PC-9 (cell line): ENCODE results near the gene RPS24.

ENCODE experiments used
- CTCF ChIP-seq: fragments of 200-600 bp; sonication (generic); conservative IDR thresholded peaks from 2 replicates; pipeline ENCODE4 v1.6.1; 2017; ENCODE audit warnings: mixed run types, antibody characterized with exemption, mild to moderate bottlenecking, moderate library complexity
- EZH2 ChIP-seq: fragments of 200-600 bp; sonication (generic); IDR thresholded peaks from 2 replicates; pipeline ENCODE4 v1.8.0; 2017; ENCODE audit warnings: antibody characterized with exemption, low read depth

GRCh38 chr10:78044699-78045098 is 11.0 kb downstream of the RPS24 start:
- no peak for TF ChIP-seq CTCF
- no peak for TF ChIP-seq EZH2
